DND-41 (cell line): ENCODE results near the gene TNS3.

Experiments used
- ATAC-seq: fragments of 200-7000 bp; cut with Tn5 transposase; 3 replicates; pipeline ENCODE4 v1.9.1; 2021; ENCODE audit warnings: low read depth; ENCODE audit not compliant: insufficient read depth
- DNase-seq: peaks from one replicate; pipeline ENCODE4 v3.0.0-alpha.2; 2020
- H2AFZ ChIP-seq: 2 replicates; pipeline ENCODE4 v1.6.0; 2012; ENCODE audit warnings: low read depth, low read length
- H3K27ac ChIP-seq: 2 replicates; pipeline ENCODE4 v1.5.1; 2012; ENCODE audit warnings: low read length, inconsistent platforms
- H3K27me3 ChIP-seq: fragments of 200-600 bp; sonication (generic); 2 replicates; pipeline ENCODE4 v1.6.0; 2012; ENCODE audit warnings: low read length, mild to moderate bottlenecking, inconsistent platforms; ENCODE audit not compliant: insufficient read depth, poor library complexity
- H3K36me3 ChIP-seq: 2 replicates; pipeline ENCODE4 v1.5.1; 2012; ENCODE audit warnings: low read length, inconsistent platforms; ENCODE audit not compliant: insufficient read depth
- H3K4me1 ChIP-seq: 2 replicates; pipeline ENCODE4 v1.5.1; 2012; ENCODE audit warnings: mild to moderate bottlenecking, low read length; ENCODE audit not compliant: insufficient read depth
- H3K4me2 ChIP-seq: 2 replicates; pipeline ENCODE4 v1.6.0; 2012; ENCODE audit warnings: mild to moderate bottlenecking, moderate library complexity, low read length, inconsistent platforms; ENCODE audit not compliant: insufficient read depth
- H3K4me3 ChIP-seq, 2 experiments: fragments of 200-600 bp in 1 of 2; shearing (Covaris generic) in 1 of 2; 2 replicates each; pipeline ENCODE4 v1.5.1; 2012 to 2016; ENCODE audit warnings: inconsistent platforms in 2 of 2, low read length in 2 of 2, mild to moderate bottlenecking in 2 of 2, low read depth in 1 of 2, moderate library complexity in 1 of 2
- H3K79me2 ChIP-seq: 2 replicates; pipeline ENCODE4 v1.6.0; 2012; ENCODE audit warnings: low read length, inconsistent platforms; ENCODE audit not compliant: insufficient read depth
- H3K9ac ChIP-seq: 2 replicates; pipeline ENCODE4 v1.6.0; 2012; ENCODE audit warnings: low read depth, mild to moderate bottlenecking, inconsistent platforms, low read length, moderate library complexity
- H3K9me3 ChIP-seq: 2 replicates; pipeline ENCODE4 v1.5.1; 2012; ENCODE audit warnings: low read length, moderate library complexity, mild to moderate bottlenecking, inconsistent platforms; ENCODE audit not compliant: insufficient read depth, severe bottlenecking
- H4K20me1 ChIP-seq: 2 replicates; pipeline ENCODE4 v1.6.0; 2012; ENCODE audit warnings: low read length; ENCODE audit not compliant: insufficient read depth
- EZH2 ChIP-seq: IDR thresholded peaks from 3 replicates; pipeline ENCODE4 v1.6.1; 2012; ENCODE audit warnings: borderline replicate concordance, low read depth, mild to moderate bottlenecking, moderate library complexity, low read length, inconsistent platforms; ENCODE audit not compliant: severe bottlenecking
- TF ChIP-seq, protein P1 (sequence below): IDR thresholded peaks from 2 replicates; pipeline ENCODE4 v1.5.1; 2012; ENCODE audit warnings: borderline replicate concordance, low read length, moderate library complexity, mild to moderate bottlenecking; ENCODE audit not compliant: poor library complexity, severe bottlenecking; ENCODE audit errors: extremely low read depth

TNS3 gene

DNA sequence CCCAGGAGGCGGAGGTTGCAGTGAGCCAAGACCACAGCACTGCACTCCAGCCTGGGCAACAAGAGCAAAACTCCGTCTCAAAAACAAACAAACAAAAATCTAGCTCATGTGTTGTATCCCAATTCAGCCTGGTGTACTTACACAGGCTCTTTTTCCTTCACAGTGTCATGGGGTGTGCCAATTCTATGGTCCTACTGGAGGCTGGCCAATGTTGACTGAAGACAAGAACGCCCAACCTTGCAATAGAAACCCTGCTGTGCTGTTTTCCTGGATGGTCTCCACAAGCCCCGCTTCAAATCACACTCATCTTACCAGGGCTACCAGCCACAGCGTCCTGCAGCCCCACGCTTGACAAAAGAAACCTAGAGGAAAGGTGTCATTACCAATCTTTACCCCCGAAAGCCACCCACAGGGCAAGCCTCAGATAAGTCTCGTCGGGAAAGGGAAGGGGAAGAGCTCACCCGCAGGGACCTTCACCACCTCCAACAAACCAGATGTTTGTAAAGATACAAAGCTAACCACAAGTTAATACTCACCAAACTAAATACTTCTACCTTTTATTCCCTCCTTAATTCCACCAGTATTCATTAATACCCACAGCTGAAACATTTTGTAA, 64.8 kb downstream of the TNS3 start:
- H4K20me1 ChIP-seq, result no peaks in the 10 kb centered on the region
- H3K79me2 ChIP-seq, result no peaks in the 10 kb centered on the region
- DNase-seq (no peak), ATAC-seq (no peak)
- H3K9ac ChIP-seq, result no peak overlapping the region
- H3K4me1 ChIP-seq, result no peaks in the 10 kb centered on the region
- H3K27ac ChIP-seq, result no peak overlapping the region
- no peak overlapping the region for H3K4me3 ChIP-seq
- no peak overlapping the region for H2AFZ ChIP-seq
- no peaks in the 10 kb centered on the region for H3K27me3 ChIP-seq
- no peaks in the 10 kb centered on the region for H3K36me3 ChIP-seq
- peaks cover 3% of the 10 kb centered on the region for H3K9me3 ChIP-seq
- TF ChIP-seq, protein P1, sequence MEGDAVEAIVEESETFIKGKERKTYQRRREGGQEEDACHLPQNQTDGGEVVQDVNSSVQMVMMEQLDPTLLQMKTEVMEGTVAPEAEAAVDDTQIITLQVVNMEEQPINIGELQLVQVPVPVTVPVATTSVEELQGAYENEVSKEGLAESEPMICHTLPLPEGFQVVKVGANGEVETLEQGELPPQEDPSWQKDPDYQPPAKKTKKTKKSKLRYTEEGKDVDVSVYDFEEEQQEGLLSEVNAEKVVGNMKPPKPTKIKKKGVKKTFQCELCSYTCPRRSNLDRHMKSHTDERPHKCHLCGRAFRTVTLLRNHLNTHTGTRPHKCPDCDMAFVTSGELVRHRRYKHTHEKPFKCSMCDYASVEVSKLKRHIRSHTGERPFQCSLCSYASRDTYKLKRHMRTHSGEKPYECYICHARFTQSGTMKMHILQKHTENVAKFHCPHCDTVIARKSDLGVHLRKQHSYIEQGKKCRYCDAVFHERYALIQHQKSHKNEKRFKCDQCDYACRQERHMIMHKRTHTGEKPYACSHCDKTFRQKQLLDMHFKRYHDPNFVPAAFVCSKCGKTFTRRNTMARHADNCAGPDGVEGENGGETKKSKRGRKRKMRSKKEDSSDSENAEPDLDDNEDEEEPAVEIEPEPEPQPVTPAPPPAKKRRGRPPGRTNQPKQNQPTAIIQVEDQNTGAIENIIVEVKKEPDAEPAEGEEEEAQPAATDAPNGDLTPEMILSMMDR, result no peak
- no peak for TF ChIP-seq EZH2
- H3K4me2 ChIP-seq, result no peak overlapping the region

DNA sequence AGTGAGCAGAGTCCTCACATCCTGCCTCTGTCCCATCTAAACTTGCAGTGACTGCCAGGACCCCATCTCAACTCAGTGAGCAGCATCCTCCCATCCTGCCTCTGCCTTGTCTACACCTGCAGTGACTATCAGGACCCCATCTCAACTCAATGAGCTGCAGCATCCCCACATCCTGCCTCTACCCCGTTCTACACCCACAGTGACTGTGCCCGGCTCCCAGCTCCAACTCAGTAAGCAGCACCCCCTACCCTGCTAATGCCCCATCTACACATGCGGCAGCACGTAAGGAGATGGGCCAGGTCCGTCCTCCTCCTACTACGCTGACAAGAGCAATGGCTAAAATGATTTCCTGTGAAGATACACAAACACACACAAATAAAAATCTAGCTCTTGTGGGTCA, 65.5 kb downstream of the TNS3 start:
- no peak overlapping the region for H3K4me3 ChIP-seq
- no peak for DNase-seq
- H3K9me3 ChIP-seq, result peaks cover 3% of the 10 kb centered on the region
- no peak overlapping the region for H2AFZ ChIP-seq
- no peaks in the 10 kb centered on the region for H3K79me2 ChIP-seq
- H3K27ac ChIP-seq, result no peak overlapping the region
- no peaks in the 10 kb centered on the region for H3K4me1 ChIP-seq
- no peaks in the 10 kb centered on the region for H3K27me3 ChIP-seq
- no peak for TF ChIP-seq EZH2
- TF ChIP-seq, protein P1, result no peak
- no peaks in the 10 kb centered on the region for H4K20me1 ChIP-seq
- H3K4me2 ChIP-seq, result no peak overlapping the region
- no peak overlapping the region for H3K9ac ChIP-seq
- H3K36me3 ChIP-seq, result no peaks in the 10 kb centered on the region
- no peak for ATAC-seq

DNA sequence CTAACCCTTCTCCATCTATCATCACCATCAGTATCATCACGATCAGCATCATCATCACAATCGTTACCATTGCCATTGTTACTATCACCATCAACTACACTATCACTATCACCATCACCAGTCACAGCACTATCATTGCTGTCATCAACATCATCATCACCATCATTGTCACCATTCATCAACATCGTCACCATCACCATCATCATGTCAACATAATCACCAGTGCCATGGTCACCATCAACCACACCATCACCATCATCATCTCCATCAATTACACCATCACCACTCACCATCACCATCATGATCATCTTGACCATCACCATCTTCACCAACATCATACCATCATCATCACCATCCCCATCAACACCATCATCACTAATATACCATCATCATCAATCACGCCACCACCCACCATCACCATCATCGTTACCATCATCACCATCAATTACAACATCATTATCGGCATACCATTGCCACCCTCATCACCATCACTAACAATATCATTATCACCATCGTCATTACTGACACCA, 66.5 kb downstream of the TNS3 start:
- Histone ChIP-seq H3K4me2 (no peak overlapping the region), H2AFZ (no peak overlapping the region), H3K27ac (no peak overlapping the region), H3K36me3 (no peaks in the 10 kb centered on the region), H3K79me2 (no peaks in the 10 kb centered on the region), H3K4me1 (no peaks in the 10 kb centered on the region), H3K27me3 (no peaks in the 10 kb centered on the region), H3K4me3 (no peak overlapping the region), H4K20me1 (no peaks in the 10 kb centered on the region), H3K9ac (no peak overlapping the region), H3K9me3 (peaks cover 3% of the 10 kb centered on the region)
- TF ChIP-seq, protein P1, result no peak
- TF ChIP-seq EZH2, result no peak
- DNase-seq (no peak), ATAC-seq (no peak)

DNA sequence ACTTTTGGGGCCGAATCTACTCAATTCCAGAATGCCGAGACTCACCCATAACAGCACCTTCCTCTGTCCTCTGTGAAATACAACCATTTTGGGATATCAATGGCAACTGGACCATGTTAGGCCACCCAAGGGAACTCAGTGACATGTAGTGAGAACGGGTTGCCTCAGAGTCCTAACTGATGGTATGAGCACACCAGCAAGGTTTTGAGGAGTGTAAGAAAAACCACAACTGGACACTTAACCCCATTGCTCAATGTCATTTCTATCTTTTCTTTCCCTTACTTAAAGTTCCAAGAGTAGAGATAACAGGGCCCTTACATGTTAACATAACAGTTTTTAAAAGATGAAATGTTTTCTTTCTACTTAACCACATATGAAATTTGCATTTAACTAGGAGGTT, 67.1 kb downstream of the TNS3 start:
- no peak overlapping the region for H3K27ac ChIP-seq
- no peaks in the 10 kb centered on the region for H3K36me3 ChIP-seq
- no peak overlapping the region for H2AFZ ChIP-seq
- no peak overlapping the region for H3K9ac ChIP-seq
- no peak for TF ChIP-seq EZH2
- TF ChIP-seq, protein P1, result no peak
- H3K4me3 ChIP-seq, result no peak overlapping the region
- no peak overlapping the region for H3K4me2 ChIP-seq
- no peaks in the 10 kb centered on the region for H3K4me1 ChIP-seq
- DNase-seq, result no peak
- H4K20me1 ChIP-seq, result no peaks in the 10 kb centered on the region
- ATAC-seq, result no peak
- H3K79me2 ChIP-seq, result no peaks in the 10 kb centered on the region
- H3K27me3 ChIP-seq, result no peaks in the 10 kb centered on the region
- peaks cover 3% of the 10 kb centered on the region for H3K9me3 ChIP-seq
